Uterus (tissue), 4 donors: ENCODE measurements around the gene GBX1. TPM values are rescaled to one million over a fixed set of nuclear protein-coding genes. Genes with fewer than 3 reads are reported as not detected.
A peak's percentile ranks its signal among the peaks of the same experiment; 100 is the strongest.

ENCODE experiments used
- DNase-seq, 2 donors: peaks; one replicate each; pipeline ENCODE4 v3.0.0-alpha.2; 2019 to 2020
- H3K27ac ChIP-seq, 2 donors: fragments of 200-600 bp; sonication (generic); 1 replicate in 1 of 2; 2 replicates in 1 of 2; pipeline ENCODE4 v1.5.1; 2016 to 2018
- H3K27me3 ChIP-seq, 2 donors: fragments of 200-600 bp; sonication (generic); one replicate each; pipeline ENCODE4 v1.5.1; 2018 to 2019; ENCODE audit warnings: control low read depth in 1 of 2
- H3K36me3 ChIP-seq, 2 donors: fragments of 200-600 bp; sonication (generic); one replicate each; pipeline ENCODE4 v1.5.1; 2019; ENCODE audit warnings: control low read depth in 1 of 2
- H3K4me1 ChIP-seq, 2 donors: fragments of 200-600 bp; sonication (generic); one replicate each; pipeline ENCODE4 v1.5.1; 2018 to 2019; ENCODE audit warnings: control low read depth in 1 of 2
- H3K4me3 ChIP-seq, 2 donors: fragments of 200-600 bp; sonication (generic); 1 replicate in 1 of 2; 2 replicates in 1 of 2; pipeline ENCODE4 v1.5.1; 2018 to 2019; ENCODE audit warnings: mild to moderate bottlenecking in 1 of 2
- H3K9me3 ChIP-seq, 2 donors: fragments of 200-600 bp; sonication (generic); one replicate each; pipeline ENCODE4 v1.5.1; 2019; ENCODE audit warnings: control low read depth in 1 of 2
- POLR2A ChIP-seq, 2 donors: fragments of 450-650 bp; IDR thresholded peaks; one replicate each; pipeline ENCODE4 v1.6.1; 2016; ENCODE audit warnings: antibody characterized with exemption in 2 of 2, mild to moderate bottlenecking in 1 of 2, moderate library complexity in 1 of 2
- intact Hi-C: fragments of 100-400 bp; cut with DNase I; formaldehyde crosslinking; loops from one replicate; pipeline ENCODE4 v1.15.1; 2023; ENCODE audit warnings: low total_unique reads
- total RNA-seq, 4 donors: library from RNA; depleted of rRNA in 3 of 4; stranded (reverse); fragments of >200 nt in 3 of 4; gene quantifications; one replicate each; pipeline versions ENCODE4 v1.1.0 to v1.2.4, GENCODE V29; 2014 to 2023
- TF ChIP-seq, protein P1 (sequence below), 4 experiments: fragments of 200-600 bp in 2 of 4; fragments of 450-650 bp in 2 of 4; sonication (generic) in 2 of 4; IDR thresholded peaks; one replicate each; pipeline ENCODE4 v1.5.1; 2016 to 2019; ENCODE audit warnings: antibody characterized with exemption in 4 of 4, mild to moderate bottlenecking in 2 of 4, moderate library complexity in 1 of 4
- donor health status: DM: yes; HTN: yes; CAD: no.

Gene GBX1
- total RNA-seq, 4 donors from 2014 or later: 0.41 TPM; not detected in 3

DNA sequence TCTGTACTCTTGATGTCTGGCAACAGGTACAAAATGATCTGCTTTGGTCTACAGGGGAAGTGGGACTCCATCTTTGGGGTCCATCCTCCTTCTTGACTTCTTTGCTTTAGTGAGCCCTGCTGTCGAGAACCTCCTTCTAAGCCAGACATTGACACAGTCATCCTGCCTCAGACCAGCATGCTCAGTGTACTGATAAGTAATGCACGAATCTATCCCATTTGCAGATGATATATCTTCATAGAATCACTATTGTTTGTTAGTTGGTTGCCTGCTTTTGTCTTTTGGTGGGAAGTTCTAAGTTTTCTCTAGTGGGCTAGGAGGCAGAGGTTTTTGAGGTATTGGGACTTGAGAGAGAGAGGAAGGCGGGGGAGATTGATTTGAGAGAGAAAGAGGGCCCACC, 33.9 kb upstream of the GBX1 start:
- Histone ChIP-seq H3K4me3 (no peak overlapping the region), H3K36me3 (no peaks in the 10 kb centered on the region), H3K4me1 (peaks cover 0 to 7% of the 10 kb centered on the region in 2 donors), H3K27me3 (no peaks in the 10 kb centered on the region), H3K27ac (no peak overlapping the region), H3K9me3 (no peaks in the 10 kb centered on the region)
- intact Hi-C loops: no loop called here
- TF ChIP-seq, protein P1, sequence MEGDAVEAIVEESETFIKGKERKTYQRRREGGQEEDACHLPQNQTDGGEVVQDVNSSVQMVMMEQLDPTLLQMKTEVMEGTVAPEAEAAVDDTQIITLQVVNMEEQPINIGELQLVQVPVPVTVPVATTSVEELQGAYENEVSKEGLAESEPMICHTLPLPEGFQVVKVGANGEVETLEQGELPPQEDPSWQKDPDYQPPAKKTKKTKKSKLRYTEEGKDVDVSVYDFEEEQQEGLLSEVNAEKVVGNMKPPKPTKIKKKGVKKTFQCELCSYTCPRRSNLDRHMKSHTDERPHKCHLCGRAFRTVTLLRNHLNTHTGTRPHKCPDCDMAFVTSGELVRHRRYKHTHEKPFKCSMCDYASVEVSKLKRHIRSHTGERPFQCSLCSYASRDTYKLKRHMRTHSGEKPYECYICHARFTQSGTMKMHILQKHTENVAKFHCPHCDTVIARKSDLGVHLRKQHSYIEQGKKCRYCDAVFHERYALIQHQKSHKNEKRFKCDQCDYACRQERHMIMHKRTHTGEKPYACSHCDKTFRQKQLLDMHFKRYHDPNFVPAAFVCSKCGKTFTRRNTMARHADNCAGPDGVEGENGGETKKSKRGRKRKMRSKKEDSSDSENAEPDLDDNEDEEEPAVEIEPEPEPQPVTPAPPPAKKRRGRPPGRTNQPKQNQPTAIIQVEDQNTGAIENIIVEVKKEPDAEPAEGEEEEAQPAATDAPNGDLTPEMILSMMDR (IDR thresholded peaks at IDR 0.05): no peak
- no peak for TF ChIP-seq POLR2A (IDR thresholded peaks at IDR 0.05)
- no peak for DNase-seq

DNA sequence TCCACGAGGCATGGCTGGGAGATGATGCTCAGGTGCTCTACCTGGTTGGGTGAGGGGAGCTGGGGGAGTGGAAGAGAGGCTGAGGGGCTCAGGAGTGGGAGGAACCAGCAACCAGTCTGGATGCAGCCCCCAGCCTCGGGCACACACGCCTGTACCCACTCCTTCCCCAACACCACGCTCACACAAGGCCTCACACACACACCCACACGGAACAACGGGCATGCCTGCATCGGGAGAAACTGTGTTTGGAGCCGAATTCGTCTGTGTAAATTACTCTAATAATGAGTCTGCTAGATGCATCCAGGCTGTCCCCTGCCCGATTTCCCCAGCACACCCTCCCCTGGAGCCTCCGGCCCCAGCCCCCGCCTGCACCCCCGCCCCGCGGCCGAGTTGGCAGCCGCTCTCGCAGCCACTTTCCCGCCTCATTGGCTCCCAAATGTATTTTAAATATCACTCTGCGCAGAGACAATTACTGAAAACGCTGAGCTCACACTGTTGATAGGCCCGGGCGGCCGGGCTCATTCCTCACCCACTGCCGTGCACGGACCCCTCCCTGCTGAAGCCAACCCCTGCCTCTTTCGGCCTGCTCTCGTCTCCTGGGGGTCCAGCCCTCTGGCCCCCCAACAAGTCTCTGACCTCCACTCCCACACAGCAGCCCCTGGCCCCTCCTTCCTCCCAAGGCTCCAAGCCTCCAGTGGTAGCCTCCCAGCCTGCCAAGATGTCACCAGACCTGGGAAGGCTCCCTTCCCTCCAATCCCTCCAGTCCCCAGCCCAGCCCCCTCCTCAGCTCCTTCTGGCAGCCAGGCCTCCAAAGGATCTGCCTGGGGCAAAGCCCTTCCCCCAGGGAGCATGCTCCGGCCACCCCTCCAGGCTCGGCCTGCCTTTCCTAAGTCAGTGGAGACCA, 31.7 kb upstream of the GBX1 start:
- TF ChIP-seq, protein P1 (IDR thresholded peaks at IDR 0.05): no peak
- TF ChIP-seq POLR2A (IDR thresholded peaks at IDR 0.05): no peak
- no peak overlapping the region for H3K27ac ChIP-seq
- no peaks in the 10 kb centered on the region for H3K9me3 ChIP-seq
- intact Hi-C loops: loop anchor here (10.0 kb wide), 1 partner anchor 54 kb away; no protein-coding TSS in a partner anchor
- H3K4me3 ChIP-seq: no peak overlapping the region
- peak in 1 of 2 donors; percentile 48 for DNase-seq
- H3K4me1 ChIP-seq: peaks cover 0 to 7% of the 10 kb centered on the region in 2 donors
- no peaks in the 10 kb centered on the region for H3K36me3 ChIP-seq
- H3K27me3 ChIP-seq: no peaks in the 10 kb centered on the region

DNA sequence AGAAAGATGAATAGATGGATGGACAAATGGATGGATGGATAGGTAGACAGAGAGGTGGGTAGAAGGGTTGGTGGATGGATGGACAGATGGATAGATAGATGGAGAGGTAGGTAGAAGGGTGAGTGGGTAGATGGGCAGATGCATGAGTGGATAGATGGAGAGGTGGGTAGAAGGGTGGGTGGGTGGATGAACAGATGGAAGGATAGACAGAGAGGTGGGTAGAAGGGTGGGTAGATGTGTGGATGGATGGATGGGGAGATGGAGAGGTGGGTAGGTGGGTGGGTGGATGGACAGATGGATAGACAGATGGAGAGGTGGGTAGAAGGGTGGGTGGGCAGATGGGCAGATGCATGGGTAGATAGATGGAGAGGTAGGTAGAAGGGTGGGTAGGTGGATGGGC, 30.4 kb upstream of the GBX1 start:
- no peaks in the 10 kb centered on the region for H3K27me3 ChIP-seq
- H3K4me1 ChIP-seq: peaks cover 0 to 7% of the 10 kb centered on the region in 2 donors
- no peak for DNase-seq
- intact Hi-C loops: loop anchor here (10.0 kb wide), 1 partner anchor 53 kb away; no protein-coding TSS in a partner anchor
- H3K4me3 ChIP-seq: no peak overlapping the region
- no peak overlapping the region for H3K27ac ChIP-seq
- TF ChIP-seq, protein P1 (IDR thresholded peaks at IDR 0.05): no peak
- no peak for TF ChIP-seq POLR2A (IDR thresholded peaks at IDR 0.05)
- H3K36me3 ChIP-seq: no peaks in the 10 kb centered on the region
- no peaks in the 10 kb centered on the region for H3K9me3 ChIP-seq

DNA sequence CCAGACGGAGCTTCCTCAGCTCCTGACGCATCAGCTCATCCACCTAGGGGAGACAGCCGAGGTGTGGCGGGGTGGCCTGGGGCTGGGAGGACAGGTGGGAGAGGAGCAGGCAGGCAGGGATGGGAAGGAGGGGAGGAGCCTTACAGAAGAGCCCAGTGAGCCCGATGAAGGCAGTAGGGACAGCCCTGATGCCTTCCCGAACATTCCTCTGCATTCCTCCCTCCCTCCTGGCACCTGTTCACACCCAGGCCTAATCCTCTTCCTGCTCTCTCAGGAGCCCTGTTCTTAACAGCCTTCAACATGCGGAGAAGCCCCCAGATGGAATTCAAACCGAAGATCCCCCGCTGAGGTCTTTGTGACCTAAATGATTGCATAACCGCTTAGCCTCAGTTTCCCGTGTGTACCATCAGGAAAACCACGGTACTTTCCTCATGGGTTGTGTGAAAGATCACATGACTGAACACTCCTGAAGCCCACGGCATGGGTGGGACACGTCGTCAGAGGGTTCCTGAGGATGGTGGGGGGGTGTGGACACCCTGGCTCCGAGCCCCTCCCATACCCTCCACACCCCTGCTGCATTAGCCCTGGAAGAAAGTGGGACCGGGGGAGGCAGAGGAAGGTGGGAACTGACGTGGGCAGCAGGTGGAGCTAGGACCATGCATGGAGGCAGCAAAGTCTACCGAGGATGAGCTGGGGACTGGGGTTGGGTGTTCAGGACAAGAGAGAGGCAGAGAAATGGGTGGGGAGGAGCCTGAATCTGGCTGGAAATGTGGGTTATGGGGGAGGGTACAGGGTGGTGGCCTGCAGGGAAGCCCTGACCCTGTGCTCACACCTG, 28.3 kb upstream of the GBX1 start:
- H3K4me1 ChIP-seq: peaks cover 0 to 7% of the 10 kb centered on the region in 2 donors
- intact Hi-C loops: loop anchor here (10.0 kb wide), 1 partner anchor 51 kb away; no protein-coding TSS in a partner anchor
- no peak overlapping the region for H3K27ac ChIP-seq
- H3K4me3 ChIP-seq: no peak overlapping the region
- no peaks in the 10 kb centered on the region for H3K36me3 ChIP-seq
- TF ChIP-seq, protein P1 (IDR thresholded peaks at IDR 0.05): no peak
- no peak for TF ChIP-seq POLR2A (IDR thresholded peaks at IDR 0.05)
- no peak for DNase-seq
- no peaks in the 10 kb centered on the region for H3K27me3 ChIP-seq
- no peaks in the 10 kb centered on the region for H3K9me3 ChIP-seq
